ENCODE measurements around the gene CFD.

Gene CFD

GRCh38 chr19:903266-903797 lies 43.9 kb downstream of the CFD start:
- Histone ChIP-seq H2AFZ (no peak overlapping the region), H3K4me3 (ENCODE audit: low read depth, low read length) (no peak overlapping the region), H3K9me3 (ENCODE audit: control insufficient read depth, low read length) (no peaks in the 10 kb centered on the region), H3K9ac (no peak overlapping the region), H3K36me3 (ENCODE audit: control insufficient read depth, insufficient read depth, low read length) (no peaks in the 10 kb centered on the region), H3K4me1 (no peaks in the 10 kb centered on the region), H3K79me2 (no peaks in the 10 kb centered on the region), H3K27me3 (ENCODE audit: control insufficient read depth, insufficient read depth, low read length) (no peaks in the 10 kb centered on the region), H3K27ac (no peak overlapping the region), H3K4me2 (ENCODE audit: low read length) (no peak overlapping the region)
- no peak for TF ChIP-seq CTCF (IDR thresholded peaks at IDR 0.05)

- no peak for TF ChIP-seq CTCF (IDR thresholded peaks at IDR 0.05)
- no peaks in the 10 kb centered on the region for H3K4me1 ChIP-seq
Observed at GRCh38 chr19:904545-904944, 45.1 kb downstream of the CFD start.

DNA sequence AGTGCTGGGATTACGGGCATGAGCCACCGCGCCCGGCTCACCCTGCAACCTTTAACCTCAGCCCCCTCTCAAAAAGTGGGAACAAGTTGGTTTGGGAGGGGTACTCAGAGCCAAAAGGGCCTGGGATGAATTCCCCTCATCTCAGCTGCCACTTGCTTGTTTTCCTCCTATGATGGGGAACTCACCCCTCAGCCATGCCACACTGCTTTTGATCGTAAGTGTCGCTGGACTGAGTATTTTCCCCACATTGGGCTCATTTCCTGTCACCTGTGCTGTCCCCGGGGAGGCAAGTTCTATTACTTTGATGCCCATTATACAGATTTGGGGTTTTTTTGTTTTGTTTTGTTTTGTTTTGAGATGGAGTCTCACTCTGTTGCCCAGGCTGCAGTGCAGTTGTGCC lies 47.0 kb downstream of the CFD start:
- Histone ChIP-seq H2AFZ (no peak overlapping the region), H3K27me3 (ENCODE audit: control insufficient read depth, insufficient read depth, low read length) (no peaks in the 10 kb centered on the region), H3K4me2 (ENCODE audit: low read length) (no peak overlapping the region), H3K36me3 (ENCODE audit: control insufficient read depth, insufficient read depth, low read length) (no peaks in the 10 kb centered on the region), H3K9ac (no peak overlapping the region), H3K4me3 (ENCODE audit: low read depth, low read length) (no peak overlapping the region), H3K27ac (no peak overlapping the region), H3K79me2 (no peaks in the 10 kb centered on the region), H3K9me3 (ENCODE audit: control insufficient read depth, low read length) (no peaks in the 10 kb centered on the region), H3K4me1 (no peaks in the 10 kb centered on the region)
- no peak for TF ChIP-seq CTCF (IDR thresholded peaks at IDR 0.05)

More at GRCh38 chr19:904545-904944, 45.1 kb downstream of the CFD start:
- Histone ChIP-seq H3K9me3 (ENCODE audit: control insufficient read depth, low read length) (no peaks in the 10 kb centered on the region), H3K27ac (no peak overlapping the region), H3K36me3 (ENCODE audit: control insufficient read depth, insufficient read depth, low read length) (no peaks in the 10 kb centered on the region), H3K27me3 (ENCODE audit: control insufficient read depth, insufficient read depth, low read length) (no peaks in the 10 kb centered on the region), H3K4me3 (ENCODE audit: low read depth, low read length) (no peak overlapping the region), H3K79me2 (no peaks in the 10 kb centered on the region), H3K4me2 (ENCODE audit: low read length) (no peak overlapping the region), H2AFZ (no peak overlapping the region), H3K9ac (no peak overlapping the region)

DNA sequence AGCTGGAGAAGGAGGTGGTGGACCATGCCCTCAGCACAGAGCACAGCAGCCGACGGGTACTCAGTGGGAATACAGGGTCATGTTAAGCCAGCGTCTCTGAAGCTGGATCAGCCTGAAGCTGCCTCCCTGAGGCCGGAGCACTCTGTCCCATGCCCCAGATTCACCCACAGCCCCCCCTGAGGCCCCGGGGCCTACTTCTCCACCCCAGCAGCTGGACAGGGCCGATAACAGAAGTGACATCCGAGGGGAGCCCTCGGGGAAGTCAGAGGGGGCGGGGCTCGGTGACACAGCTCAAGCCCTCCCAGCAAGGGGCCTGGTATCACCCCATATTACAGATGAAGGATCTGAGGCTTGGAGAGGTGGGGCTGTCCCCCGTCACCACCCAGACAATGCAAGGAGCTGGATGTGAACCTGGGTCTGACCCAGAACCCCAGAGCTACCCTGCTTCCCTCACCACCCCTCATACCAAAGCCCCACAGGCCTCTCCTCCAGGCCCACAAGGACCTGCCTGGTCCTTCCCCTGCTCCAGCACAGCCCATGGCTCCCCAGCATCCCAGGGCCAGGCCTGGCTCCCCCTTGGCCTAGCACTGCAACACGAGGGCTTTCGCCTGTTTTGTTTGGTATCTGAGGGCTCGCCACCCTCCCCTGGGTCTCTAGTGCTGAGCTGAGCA lies 47.9 kb downstream of the CFD start:
- Histone ChIP-seq H3K79me2 (no peaks in the 10 kb centered on the region), H3K4me3 (ENCODE audit: low read depth, low read length) (no peak overlapping the region), H3K9ac (no peak overlapping the region), H3K36me3 (ENCODE audit: control insufficient read depth, insufficient read depth, low read length) (no peaks in the 10 kb centered on the region), H3K4me2 (ENCODE audit: low read length) (no peak overlapping the region), H2AFZ (no peak overlapping the region), H3K4me1 (no peaks in the 10 kb centered on the region), H3K27me3 (ENCODE audit: control insufficient read depth, insufficient read depth, low read length) (no peaks in the 10 kb centered on the region), H3K9me3 (ENCODE audit: control insufficient read depth, low read length) (no peaks in the 10 kb centered on the region), H3K27ac (no peak overlapping the region)
- TF ChIP-seq CTCF (IDR thresholded peaks at IDR 0.05) = no peak

All from parathyroid adenoma (tissue), 2 donors.